Kasumi-1 (cell line): Measurements from ENCODE around the gene NPIPA3.
"Not testable (repeated sequence)": the region's sequence is repeated elsewhere in the genome, so short reads cannot be mapped to it uniquely, and the experiment has no call there.

Experiments
- DNase-seq, 2 experiments: peaks; one replicate each; lab custom pipeline; 2025; lab: John Stamatoyannopoulos, UW

NPIPA3 gene

DNA sequence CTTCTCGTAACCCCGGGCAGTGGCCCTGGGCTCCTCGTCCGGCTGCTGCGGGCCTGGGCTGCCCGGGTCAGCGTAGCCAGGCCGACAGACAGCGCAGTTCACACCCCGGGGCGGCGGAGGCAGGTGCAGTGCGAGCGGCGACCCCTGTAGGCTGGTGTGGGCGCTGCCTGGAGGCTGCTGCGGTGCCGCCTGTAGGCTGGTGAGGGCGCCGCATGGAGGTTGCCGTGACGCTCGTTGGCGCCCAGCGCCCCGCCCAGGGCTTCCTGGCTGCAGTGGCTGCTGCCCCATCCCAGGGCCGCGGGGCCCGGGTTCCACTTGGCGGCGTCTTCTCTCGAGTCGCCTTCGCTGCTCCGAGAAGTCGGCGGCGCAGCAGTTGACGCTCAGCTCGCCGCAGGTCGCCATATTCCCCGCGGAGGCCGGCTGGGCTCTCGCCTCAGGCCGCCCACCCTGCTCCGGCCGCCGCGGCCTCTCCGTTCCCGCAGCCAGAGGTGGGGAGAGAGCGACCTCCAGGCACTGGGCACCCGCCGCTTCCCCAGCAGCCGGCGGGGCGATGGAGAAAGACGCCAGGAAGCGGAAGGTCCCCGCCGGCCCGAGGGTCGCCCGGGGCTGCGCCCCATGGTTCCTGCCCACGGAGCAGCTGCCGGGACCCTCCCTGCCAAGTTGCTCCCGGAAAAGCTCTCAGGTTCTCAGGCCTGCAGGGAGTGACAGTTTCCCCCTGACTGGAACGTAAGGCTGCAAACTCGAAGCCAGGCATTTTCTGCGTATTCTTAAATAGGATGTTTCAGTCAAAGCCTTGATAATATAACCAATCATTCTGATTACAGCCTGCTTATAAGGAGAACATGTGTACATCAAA is at the start of gene NPIPA3:
TSS of gene NPIPA3 (plus strand) at position 256 of the 856 bp plus-strand sequence. CDS start 5,533 bp downstream, outside the sequence.
- DNase-seq, result not testable (repeated sequence)

DNA sequence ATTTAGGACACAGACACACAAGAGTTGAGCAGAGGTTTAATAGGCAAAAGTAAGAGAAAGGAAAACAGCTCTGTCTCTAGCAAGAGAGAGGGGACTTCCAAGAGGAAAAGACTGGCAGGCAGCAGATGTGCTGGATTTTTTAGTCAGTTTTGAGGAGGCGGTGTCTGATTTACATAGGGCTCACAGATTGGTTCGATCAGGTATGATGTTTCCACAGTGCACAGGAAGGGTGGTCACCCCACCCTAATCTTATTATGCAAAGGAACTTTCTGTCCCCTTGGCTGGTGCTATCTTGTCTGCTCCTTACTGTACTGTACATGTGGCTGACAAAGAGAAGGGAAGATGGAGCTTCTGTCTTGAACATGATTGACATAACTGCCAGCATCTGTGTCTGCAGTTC is 45.1 kb upstream of the NPIPA3 start:
- no peak for DNase-seq

DNA sequence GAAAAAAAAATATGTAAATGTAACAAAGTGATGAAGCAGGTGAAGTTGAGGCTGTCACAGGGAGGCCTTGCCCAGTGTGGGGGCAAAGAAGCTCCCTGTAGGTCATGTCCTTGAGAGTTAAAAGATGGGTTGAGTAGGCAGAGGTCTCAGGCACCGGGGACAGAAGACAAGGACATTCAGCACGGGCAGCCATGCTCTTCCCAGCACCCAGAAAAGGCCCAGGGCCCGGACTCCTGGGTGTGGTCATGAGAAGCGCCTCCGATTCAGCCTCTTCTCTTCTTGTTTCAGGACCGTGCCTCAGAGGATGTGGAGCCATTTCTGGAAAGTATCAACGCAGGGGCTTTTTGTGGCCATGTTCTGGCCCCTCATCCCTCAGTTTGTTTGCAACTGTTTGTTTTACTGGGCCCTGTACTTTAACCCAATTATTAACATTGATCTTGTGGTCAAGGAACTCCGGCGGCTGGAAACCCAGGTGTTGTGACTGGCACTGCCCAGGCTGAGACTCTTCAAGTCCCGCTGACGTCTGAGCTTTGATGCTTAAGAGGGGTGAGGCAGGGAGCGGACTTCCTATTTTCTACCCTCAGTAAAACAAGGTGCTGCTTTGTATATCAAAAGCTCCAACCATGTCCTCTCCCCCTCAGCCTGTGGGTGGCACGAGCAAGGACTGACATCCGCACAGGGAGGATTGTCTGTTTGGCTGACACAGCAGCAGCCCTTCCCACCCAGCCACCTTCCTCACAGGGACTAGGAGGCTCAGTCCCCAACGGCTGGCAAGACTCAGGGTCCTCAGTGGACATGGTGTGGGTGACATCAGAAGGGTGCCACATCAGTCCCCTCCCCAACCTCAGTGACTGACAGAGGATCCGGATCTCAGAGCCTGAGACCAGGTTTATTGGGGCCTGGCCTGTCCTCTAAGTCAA is 35.6 kb upstream of the NPIPA3 start:
- DNase-seq, result no peak

DNA sequence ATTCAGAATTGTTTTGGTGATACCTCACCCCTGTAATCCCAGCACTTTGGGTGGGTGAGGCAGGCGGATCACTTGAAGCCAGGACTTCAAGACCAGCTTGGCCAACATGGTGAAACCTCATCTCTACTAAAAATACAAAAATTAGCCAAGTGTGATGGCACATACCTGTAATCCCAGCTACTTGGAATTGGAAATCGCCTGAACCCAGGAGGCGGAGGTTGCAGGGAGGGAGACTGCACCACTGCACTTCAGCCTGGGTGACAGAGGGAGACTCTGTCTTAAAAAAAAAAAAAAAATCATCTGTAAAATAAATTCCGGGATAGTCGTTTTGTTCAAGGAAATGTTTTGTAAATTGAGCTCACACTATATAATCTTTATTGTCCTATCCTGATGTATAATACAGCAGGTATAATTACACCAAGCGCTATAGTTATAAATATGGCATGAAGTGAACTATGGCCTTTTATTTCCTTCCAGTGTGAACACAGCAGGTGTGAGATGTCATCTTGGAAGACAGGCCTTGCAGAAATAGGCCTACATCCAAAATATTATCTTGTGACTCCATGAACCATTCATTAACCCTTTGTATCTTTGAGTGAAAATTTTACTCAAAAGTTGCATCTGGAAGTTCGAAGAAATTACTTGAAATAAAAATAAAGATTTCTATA is 34.5 kb upstream of the NPIPA3 start:
- no peak for DNase-seq

DNA sequence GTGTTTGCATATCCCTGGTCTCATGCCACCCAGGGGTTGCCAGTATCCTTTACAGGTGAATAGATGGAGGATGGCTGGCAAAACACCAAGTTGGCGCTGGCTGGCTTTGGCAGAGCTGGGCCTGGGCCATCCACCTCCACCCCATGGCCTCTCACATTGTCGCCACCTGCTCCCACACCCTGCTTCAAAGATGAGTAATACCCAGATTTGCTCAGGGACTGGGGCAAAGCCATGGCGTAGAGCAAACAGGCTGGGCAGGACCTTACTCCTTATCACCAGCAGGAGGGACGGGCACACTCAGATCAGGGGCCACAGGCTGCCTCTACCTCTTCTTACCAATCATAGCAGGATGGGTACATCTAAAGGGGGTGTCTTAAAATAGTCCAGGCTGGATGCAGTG is 33.4 kb upstream of the NPIPA3 start:
- DNase-seq, result no peak

DNA sequence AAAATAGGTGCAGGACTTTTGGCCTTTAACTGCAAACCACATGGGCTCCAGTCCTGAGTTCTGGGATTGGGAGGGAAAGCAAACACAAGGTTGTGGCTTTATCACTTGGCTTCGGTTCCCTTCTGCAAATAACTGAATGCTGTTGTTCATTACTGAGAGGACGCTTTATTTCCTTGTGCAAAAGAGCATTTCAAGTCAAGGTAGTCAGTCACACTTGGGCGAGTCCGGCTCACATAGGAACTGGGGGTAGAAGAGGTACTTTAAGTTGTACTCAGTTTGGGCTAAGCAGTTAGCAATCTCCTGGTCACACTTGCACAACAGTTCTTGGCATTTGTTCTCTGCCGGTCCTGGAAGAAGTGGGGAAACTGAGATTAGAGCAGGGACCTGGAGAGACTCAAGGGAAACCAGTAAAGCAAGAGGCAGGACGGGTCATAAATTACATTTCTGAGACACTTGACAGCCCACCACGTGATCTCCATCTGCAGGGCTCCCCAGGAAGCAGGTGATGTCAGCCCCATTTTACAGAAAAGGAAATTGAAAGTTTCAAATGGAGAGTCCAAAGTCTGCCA is 30.7 kb upstream of the NPIPA3 start:
- DNase-seq, result no peak

DNA sequence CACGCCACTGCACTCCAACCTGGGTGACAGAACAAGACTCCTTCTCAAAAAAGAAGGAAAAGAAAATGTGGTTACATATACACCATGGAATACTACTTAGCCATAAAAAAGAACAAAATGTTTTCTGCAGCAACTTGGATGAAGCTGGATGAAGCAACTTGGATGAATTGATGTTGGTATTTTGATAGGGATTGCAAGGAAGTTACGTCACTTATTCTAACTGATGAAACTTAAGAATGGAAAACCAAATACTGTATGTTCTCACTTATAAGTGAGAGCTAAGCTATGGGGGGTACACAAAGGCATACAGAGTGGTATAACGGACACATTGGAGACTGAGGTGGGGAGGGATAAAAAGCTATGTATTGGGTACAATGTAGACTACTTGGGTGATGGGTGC is 26.6 kb upstream of the NPIPA3 start:
- no peak for DNase-seq

DNA sequence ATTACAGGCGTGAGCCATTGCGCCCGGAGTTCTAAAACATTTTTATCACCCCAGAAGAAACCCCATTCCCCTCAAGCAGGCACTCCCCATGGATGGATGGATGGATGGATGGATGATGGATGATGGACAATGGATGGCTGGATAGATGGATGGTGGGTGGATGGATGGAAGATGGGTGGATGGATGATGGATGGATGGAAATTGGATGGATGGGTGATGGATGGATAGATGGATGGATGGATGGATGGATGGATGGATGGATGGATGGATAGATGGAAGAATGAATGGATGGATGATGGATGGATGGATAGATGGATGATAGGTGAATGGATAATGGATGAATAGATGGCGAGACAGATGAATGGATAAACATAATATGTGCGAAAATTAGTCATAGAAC is 25.6 kb upstream of the NPIPA3 start:
- no peak for DNase-seq

DNA sequence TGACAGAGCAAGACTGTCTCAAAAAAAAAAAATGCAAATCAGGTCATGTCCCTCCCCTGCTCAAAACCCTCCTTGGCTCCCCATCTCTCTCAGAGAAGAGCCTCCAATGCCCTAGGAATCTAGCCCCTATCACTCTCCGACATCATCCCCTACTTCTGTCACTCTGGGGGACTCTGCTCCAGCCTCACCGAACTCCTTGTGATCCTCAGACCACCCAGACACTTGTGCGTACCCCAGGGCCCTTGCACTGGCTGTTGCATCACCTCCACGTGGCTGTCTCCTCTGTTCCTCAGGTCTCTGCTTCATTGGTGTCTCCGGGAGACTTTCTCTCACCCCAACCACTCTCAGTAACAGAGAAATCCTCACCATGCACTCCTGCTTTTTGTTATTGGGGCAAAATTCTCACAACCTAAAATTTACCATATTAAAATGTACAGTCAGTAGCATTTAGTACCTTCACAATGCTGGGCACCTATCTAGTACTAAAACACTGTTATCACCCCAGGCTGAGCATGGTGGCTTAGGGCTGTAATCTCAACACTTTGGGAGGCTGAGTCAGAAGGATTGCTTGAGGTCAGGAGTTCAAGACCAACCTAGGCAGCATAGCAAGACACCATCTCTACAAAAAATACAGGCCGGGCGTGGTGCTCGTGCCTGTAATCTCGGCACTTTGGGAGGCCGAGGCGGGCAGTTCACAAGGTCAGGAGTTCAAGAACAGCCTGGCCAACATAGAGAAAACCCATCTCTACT is 24.3 kb upstream of the NPIPA3 start:
- DNase-seq, result no peak

DNA sequence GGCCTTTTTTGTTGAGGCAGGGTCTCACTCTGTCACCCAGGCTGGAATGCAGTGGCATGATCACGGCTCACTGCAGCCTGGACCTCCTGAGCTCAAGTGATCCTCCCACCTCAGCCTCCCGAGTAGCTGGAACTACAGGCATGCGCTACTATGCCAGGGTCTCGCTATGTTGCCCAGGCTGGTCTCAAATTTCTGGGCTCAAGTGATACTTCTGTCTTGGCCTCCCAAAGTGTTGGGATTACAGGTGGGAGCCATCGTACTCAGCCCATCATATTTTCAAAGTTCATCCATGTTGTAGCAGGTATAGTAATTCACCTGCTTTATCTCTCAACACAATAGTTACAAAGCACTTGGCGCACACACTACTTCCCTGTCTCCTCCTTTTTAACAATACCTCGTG is 22.8 kb upstream of the NPIPA3 start:
- not testable (repeated sequence) for DNase-seq

DNA sequence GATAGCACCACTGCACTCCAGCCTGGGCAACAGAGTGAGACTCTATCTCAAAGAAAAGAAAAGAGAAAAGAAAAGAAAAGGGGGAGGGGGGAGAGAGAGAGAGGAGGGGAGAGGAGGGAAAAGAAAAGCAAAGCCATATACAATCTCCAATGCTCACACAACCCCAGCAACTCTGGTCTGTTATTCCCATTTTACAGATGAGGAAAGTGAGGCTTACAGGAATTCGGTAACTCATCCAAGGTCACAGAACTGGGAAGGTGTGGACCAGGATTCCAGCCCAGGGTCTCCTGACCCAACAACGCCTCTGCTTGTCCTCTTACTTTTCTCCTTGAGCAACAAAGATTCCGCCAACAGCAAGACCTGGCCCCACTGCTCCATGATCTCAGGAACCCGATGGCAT is 22.1 kb upstream of the NPIPA3 start:
- DNase-seq, result no peak

DNA sequence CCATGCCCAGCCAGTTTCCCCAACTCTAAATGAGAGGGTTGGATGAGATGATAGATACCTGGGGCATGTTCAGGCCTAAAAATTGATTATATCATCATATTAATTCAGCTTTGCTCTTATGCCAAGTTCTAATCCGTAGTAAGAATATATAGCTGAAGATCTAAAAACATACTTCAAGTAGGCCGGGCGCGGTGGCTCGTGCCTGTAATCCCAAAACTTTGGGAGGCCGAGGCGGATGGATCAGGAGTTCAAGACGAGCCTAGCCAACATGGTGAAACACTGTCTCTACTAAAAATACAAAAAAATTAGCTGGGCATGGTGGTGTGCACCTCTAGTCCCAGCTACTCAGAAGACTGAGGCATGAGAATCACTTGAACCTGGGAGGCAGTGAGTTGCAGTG is 21.1 kb upstream of the NPIPA3 start:
- no peak for DNase-seq

DNA sequence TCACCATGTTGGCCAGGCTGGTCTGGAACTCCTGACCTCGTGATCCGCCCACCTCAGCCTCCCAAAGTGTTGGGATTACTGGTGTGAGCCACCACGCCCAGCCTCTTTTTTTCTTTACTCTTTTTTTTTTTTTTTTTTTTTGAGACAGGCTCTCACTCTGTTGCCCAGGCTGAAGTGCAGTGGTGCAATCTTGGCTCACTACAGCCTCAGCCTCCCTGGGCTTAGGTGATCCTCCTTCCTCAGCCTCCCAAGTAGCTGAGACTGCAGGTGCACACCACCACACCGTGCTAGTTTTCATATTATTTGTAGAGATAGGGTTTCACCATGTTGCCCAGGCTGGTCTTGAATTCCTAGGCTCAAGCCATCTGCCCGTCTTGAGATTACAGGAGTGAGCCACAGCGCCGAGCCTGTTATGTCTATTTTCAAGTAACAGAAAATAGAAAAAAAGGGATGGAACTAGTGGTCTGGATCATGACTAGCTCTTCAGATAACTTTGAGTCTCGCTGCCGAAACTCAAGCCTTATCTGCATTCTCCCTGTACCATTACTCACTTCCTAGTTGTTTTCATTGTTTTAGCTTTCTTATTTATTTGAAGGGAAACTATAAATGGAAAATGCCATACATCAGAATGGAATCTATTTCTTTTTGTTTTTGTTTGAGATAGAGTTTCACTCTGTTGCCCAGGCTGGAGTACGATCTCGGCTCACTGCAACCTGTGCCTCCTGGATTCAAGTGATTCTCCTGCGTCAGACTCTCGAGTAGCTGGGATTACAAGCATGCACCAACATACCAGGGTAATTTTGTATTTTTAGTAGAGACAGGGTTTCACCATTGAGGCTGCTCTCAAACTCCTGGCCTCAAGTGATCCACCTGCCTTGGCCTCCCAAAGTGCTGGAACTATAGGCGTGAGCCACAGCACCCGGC is 17.1 kb upstream of the NPIPA3 start:
- not testable (repeated sequence) for DNase-seq

DNA sequence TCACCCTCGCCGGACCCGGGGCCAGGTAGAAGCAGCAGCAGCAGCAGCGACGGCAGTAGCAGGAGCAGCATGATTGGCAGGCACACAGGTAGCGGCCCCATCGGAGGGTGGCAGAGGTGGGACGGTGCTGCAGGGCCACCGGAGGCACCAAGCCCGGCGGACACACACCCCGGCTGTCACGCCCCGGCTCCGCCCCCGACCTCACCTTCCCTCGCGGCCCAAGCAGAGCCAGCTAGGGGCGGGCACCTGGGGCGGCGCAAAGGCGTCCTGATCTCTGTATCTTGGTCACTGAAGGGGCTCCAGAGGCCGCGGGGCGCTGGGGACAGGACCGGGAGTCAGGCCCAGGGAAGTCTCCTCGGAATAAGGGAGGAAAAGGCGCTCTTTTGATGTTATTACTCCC is 9.1 kb upstream of the NPIPA3 start, which contains the start of gene PLA2G10:
TSS of gene PLA2G10 (minus strand) at position 180 of the 400 bp plus-strand sequence. CDS start at position 101, 79 bp downstream.
- not testable (repeated sequence) for DNase-seq

DNA sequence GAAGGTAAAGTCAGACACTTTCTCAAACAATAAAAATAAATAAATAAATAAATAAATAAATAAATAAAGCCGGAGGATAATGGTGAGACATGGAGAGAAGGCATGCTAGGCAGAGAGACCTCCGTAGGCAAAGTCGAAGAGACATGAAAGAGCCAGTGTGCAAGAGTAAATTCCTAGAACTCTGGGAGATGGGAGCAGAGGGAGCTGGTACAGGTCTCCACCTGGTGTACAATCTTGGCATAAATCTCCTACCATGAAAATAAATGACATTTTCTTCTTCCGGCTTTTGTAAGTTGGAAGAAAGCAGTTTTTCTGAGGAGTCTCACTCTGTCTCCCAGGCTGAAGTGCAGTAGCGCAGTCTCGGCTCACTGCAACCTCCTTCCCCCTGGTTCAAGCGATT is 1.4 kb upstream of the NPIPA3 start:
- DNase-seq, result not testable (repeated sequence)

DNA sequence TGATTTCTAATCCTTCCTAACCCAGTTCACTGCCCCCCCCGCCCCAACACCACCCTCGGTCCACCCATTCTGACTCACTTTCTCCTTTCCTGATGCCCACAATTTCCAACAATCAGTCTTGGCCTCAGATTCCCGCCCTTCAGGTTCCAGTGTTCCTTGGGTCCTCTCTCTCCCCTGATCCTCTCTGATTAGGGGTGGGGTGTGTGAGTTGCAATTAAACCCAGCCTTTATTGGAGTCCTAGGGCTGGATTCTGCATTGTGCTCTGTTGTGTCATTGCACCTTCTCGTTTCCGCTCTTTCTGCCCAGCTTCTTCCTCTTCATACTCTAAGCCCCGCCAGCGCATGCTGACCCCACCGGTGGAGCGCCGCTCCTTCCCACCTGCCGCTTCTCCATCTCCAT is 539 bp upstream of the NPIPA3 start:
- DNase-seq, result not testable (repeated sequence)

DNA sequence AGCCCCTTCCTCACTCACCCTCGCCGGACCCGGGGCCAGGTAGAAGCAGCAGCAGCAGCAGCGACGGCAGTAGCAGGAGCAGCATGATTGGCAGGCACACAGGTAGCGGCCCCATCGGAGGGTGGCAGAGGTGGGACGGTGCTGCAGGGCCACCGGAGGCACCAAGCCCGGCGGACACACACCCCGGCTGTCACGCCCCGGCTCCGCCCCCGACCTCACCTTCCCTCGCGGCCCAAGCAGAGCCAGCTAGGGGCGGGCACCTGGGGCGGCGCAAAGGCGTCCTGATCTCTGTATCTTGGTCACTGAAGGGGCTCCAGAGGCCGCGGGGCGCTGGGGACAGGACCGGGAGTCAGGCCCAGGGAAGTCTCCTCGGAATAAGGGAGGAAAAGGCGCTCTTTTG is 30.0 kb downstream of the NPIPA3 start:
- not testable (repeated sequence) for DNase-seq

DNA sequence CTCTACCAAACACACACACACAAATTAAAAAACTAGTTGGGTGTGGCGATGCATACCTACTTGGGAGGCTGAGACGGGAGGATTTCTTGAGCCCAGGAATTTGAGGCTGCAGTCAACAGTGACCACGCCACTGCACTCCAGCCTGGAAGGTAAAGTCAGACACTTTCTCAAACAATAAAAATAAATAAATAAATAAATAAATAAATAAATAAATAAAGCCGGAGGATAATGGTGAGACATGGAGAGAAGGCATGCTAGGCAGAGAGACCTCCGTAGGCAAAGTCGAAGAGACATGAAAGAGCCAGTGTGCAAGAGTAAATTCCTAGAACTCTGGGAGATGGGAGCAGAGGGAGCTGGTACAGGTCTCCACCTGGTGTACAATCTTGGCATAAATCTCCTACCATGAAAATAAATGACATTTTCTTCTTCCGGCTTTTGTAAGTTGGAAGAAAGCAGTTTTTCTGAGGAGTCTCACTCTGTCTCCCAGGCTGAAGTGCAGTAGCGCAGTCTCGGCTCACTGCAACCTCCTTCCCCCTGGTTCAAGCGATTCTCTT is 37.7 kb downstream of the NPIPA3 start:
- DNase-seq, result not testable (repeated sequence)

DNA sequence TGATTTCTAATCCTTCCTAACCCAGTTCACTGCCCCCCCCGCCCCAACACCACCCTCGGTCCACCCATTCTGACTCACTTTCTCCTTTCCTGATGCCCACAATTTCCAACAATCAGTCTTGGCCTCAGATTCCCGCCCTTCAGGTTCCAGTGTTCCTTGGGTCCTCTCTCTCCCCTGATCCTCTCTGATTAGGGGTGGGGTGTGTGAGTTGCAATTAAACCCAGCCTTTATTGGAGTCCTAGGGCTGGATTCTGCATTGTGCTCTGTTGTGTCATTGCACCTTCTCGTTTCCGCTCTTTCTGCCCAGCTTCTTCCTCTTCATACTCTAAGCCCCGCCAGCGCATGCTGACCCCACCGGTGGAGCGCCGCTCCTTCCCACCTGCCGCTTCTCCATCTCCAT is 38.6 kb downstream of the NPIPA3 start:
- not testable (repeated sequence) for DNase-seq
